GM12873 (cell line): ENCODE data around the gene PPP5C.

Source experiments
- CTCF ChIP-seq: IDR thresholded peaks from 2 replicates; pipeline ENCODE4 v1.5.1; 2012; ENCODE audit warnings: low read depth, mild to moderate bottlenecking, moderate library complexity, low read length, control low read depth; ENCODE audit not compliant: insufficient read depth; ENCODE audit errors: missing control alignments

PPP5C gene

DNA sequence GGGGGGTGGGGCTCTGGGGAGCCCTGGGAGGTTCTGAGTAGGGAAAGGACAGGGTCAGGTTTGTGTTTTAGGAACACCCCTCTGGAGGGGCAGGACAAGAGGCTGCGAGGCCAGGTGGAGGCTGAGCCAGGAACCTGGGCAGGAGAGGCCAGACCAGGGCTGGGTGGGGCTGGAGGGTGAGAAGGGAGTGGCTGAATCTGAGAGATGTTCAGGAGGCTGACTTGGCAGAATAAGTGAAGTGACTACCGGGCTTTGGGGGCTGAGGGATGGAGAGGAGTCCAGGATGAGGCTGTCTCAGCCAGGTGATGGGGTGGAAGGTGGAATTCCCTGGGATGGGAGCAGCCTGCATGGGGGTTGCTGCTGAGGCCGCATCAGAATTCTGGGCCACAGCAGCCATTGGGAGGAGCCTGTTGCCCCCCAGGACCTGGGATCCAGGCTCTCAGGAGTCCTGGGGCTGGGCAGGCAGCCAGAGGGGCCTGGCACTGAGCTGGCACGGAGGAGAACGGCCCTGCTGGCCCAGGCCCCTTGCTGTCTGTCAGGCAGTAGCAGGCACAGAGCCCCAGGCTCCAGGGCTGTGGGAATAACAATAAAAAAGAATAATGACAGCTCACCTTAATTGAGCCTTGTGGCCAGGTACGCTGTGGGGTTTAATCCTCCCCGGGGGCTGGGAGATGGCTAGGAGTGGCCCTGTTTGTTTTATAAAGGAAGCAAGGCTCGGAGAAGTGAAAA, 3.3 kb downstream of the PPP5C start:
- TF ChIP-seq CTCF = no peak

GRCh38 chr19:46350758-46351159, 3.9 kb downstream of the PPP5C start:
- TF ChIP-seq CTCF = no peak

DNA sequence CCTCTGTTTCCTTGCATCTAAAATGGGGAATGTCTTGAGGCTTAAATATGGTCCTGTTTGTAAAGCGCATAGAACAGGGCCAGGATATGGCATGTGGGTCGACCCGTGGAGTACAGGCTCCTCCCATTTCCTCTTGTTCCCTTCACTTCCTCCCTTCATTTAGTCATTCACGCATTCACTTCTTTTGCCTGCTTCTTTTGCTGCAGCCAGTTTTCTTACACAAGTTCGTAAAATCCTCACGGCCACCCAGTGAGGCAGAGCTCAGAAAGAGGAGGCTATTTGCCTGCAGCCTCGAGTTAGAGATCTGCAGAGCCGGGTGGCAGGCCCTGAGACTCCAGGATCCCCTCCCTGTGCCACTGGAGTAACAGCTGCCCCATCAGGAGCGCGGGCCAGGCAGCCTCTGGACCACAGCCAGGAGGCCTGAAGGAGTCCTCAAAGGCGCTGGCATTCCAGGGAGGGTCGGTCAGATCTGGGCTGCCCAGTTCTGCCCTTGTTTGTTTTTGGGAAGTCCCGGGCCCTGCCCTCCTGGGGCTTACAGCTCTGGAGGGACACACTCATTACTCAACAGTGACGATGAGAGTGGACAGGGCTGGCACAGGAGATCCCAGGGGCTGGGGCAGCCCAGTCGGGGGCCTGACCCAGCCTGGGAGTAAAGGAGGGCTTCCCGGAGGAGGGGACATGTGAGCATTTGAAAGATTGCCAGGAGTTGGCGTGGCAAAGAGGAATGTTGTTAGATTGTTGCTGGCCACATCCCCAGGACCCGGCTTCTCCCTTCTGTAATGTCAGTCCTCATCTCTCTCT, 4.6 kb downstream of the PPP5C start:
- no peak for TF ChIP-seq CTCF

DNA sequence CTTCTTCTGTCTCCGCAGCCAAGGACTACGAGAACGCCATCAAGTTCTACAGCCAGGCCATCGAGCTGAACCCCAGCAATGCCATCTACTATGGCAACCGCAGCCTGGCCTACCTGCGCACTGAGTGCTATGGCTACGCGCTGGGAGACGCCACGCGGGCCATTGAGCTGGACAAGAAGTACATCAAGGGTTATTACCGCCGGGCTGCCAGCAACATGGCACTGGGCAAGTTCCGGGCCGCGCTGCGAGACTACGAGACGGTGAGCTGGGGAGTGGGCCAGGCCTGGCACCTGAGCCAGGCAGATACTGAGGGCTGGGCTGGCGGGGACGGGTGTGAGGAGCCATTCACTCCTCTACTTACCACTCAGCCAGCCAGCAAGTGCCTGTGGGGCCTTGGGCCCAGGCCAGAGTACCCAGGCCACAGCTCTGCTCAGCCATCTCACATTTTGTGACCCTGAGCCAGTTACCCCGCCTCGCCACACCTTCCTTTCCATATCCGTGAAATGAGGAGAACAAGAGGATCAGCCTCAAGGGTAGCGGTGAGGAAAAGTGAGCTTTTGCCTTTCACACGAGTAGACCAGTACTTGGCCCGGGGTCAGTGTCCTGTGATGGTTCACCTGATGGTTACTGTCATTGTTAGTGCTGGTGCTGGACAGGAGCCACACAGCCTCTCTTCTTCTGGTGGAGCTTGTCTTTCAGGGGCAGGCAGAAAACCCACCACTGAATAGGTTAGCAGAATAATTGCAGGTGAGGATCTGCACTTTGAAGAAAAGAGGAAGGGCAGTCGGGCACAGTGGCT, 7.0 kb downstream of the PPP5C start:
- no peak for TF ChIP-seq CTCF

- TF ChIP-seq CTCF = no peak
These were observed 8.6 kb downstream of the PPP5C start for GRCh38 chr19:46355234-46356148.

DNA sequence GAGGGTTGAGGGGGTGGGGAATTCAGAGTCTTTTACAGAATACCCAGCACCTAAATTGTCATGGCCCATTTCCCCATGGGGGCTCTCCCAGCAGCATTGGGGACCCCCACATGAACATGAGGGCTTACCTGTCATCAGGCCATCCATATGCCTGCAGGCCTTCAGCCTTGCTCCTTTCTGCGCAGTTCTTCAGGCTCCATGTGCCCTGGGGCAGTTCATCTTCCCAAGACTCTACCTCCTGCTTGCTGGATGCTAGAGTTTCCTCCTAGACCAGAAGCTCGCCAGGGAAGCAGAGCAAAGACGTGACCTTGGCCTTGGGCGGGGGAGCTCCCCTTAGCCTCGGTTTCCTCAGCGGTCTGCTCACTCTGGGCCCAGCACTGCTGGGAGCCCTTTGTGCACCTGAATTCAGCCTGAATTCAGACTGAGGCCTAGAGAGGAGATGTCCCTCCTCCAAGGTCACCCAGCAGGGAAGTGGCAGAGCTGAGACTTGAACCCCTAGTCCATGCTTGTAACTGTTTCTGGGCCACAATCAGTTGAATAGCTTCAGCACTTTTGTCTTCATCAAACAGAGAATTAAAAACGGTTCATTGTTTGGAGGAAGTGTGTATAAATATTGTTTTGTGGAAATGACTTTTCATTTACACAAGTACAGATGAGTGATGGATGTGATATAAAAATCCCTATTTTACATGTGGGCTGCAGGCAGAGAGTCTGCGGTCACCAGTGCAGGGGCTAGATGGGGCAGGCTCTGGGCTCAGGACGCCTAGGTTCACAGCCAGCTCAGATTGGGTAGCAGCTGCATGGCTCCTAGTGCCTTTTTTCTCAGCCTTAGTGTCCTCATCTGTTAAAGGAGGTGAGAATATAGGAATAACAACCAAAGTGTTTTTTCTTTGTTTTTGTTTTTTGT, 9.5 kb downstream of the PPP5C start:
- TF ChIP-seq CTCF = no peak
